Effector memory CD4-positive, alpha-beta T cell (primary cell): ENCODE measurements around the gene PYDC1.
"Not testable (repeated sequence)": the region's sequence is repeated elsewhere in the genome, so short reads cannot be mapped to it uniquely, and the experiment has no call there.

ENCODE experiments used
- DNase-seq, 3 donors: peaks; one replicate each; pipeline ENCODE4 v3.0.0-alpha.2; 2020
- H3K27ac ChIP-seq: 2 replicates; pipeline ENCODE4 v1.7.0; 2013; ENCODE audit warnings: mild to moderate bottlenecking, low read length, moderate library complexity; ENCODE audit not compliant: insufficient read depth, poor library complexity, severe bottlenecking
- H3K27me3 ChIP-seq: replicated peaks from 2 replicates; pipeline ENCODE4 v1.7.0; 2013; ENCODE audit warnings: mild to moderate bottlenecking, low read length; ENCODE audit not compliant: insufficient read depth, control insufficient read depth, poor library complexity, severe bottlenecking
- H3K36me3 ChIP-seq: 2 replicates; pipeline ENCODE4 v1.7.0; 2013; ENCODE audit warnings: mild to moderate bottlenecking, low read length, moderate library complexity; ENCODE audit not compliant: control insufficient read depth, insufficient read depth
- H3K4me1 ChIP-seq: 2 replicates; pipeline ENCODE4 v1.7.0; 2013; ENCODE audit warnings: low read length, mild to moderate bottlenecking; ENCODE audit not compliant: control insufficient read depth, insufficient read depth, poor library complexity, severe bottlenecking
- H3K4me3 ChIP-seq: 2 replicates; pipeline ENCODE4 v1.7.0; 2013; ENCODE audit warnings: low read length, low read depth, mild to moderate bottlenecking; ENCODE audit not compliant: insufficient read depth, poor library complexity, severe bottlenecking
- H3K9me3 ChIP-seq: 2 replicates; pipeline ENCODE4 v1.7.0; 2013; ENCODE audit warnings: mild to moderate bottlenecking, low read length, moderate library complexity; ENCODE audit not compliant: control insufficient read depth

PYDC1 gene

GRCh38 chr16:31195861-31196260, 21.1 kb downstream of the PYDC1 start:
- not testable (repeated sequence) for H3K9me3 ChIP-seq, H3K27me3 ChIP-seq, H3K4me3 ChIP-seq, H3K27ac ChIP-seq, DNase-seq
- peaks cover 16% of the 10 kb centered on the region for H3K4me1 ChIP-seq
- peaks cover 49% of the 10 kb centered on the region for H3K36me3 ChIP-seq

GRCh38 chr16:31194898-31195297, 22.0 kb downstream of the PYDC1 start:
- Histone ChIP-seq H3K27ac (no peak overlapping the region), H3K27me3 (no peaks in the 10 kb centered on the region), H3K4me1 (peaks cover 6% of the 10 kb centered on the region), H3K9me3 (no peaks in the 10 kb centered on the region), H3K36me3 (peaks cover 59% of the 10 kb centered on the region), H3K4me3 (no peak overlapping the region)
- no peak for DNase-seq

GRCh38 chr16:31193874-31194273, 23.1 kb downstream of the PYDC1 start:
- Histone ChIP-seq H3K36me3 (peaks cover 69% of the 10 kb centered on the region), H3K4me1 (no peaks in the 10 kb centered on the region), H3K9me3 (no peaks in the 10 kb centered on the region), H3K4me3 (no peak overlapping the region), H3K27ac (no peak overlapping the region), H3K27me3 (no peaks in the 10 kb centered on the region)
- DNase-seq = no peak

GRCh38 chr16:31192856-31193642, 23.9 kb downstream of the PYDC1 start:
- Histone ChIP-seq H3K27me3 (no peaks in the 10 kb centered on the region), H3K36me3 (peaks cover 77% of the 10 kb centered on the region), H3K9me3 (no peaks in the 10 kb centered on the region), H3K4me1 (no peaks in the 10 kb centered on the region), H3K27ac (no peak overlapping the region), H3K4me3 (no peak overlapping the region)
- no peak for DNase-seq

- DNase-seq = no peak
- H3K36me3 ChIP-seq = peaks cover 89% of the 10 kb centered on the region
These were observed 25.1 kb downstream of the PYDC1 start for GRCh38 chr16:31191697-31192428.

GRCh38 chr16:31190818-31191444, 26.0 kb downstream of the PYDC1 start:
- Histone ChIP-seq H3K4me3 (no peak overlapping the region), H3K27me3 (no peaks in the 10 kb centered on the region), H3K9me3 (no peaks in the 10 kb centered on the region), H3K36me3 (peaks cover 94% of the 10 kb centered on the region), H3K4me1 (no peaks in the 10 kb centered on the region), H3K27ac (no peak overlapping the region)
- no peak for DNase-seq

More at GRCh38 chr16:31191697-31192428, 25.1 kb downstream of the PYDC1 start:
- no peak overlapping the region for H3K27ac ChIP-seq
- no peaks in the 10 kb centered on the region for H3K4me1 ChIP-seq
- no peak overlapping the region for H3K4me3 ChIP-seq
- H3K9me3 ChIP-seq = no peaks in the 10 kb centered on the region
- no peaks in the 10 kb centered on the region for H3K27me3 ChIP-seq

- Histone ChIP-seq H3K36me3 (peaks cover 96% of the 10 kb centered on the region), H3K27ac (no peak overlapping the region), H3K4me3 (no peak overlapping the region), H3K27me3 (no peaks in the 10 kb centered on the region), H3K4me1 (no peaks in the 10 kb centered on the region), H3K9me3 (no peaks in the 10 kb centered on the region)
- no peak for DNase-seq
These were observed 26.9 kb downstream of the PYDC1 start for GRCh38 chr16:31190061-31190460.

GRCh38 chr16:31189412-31189778, 27.5 kb downstream of the PYDC1 start:
- H3K9me3 ChIP-seq = no peaks in the 10 kb centered on the region
- no peak for DNase-seq
- H3K27ac ChIP-seq = no peak overlapping the region
- no peaks in the 10 kb centered on the region for H3K4me1 ChIP-seq
- H3K36me3 ChIP-seq = peaks cover 95% of the 10 kb centered on the region
- H3K27me3 ChIP-seq = no peaks in the 10 kb centered on the region
- H3K4me3 ChIP-seq = no peak overlapping the region

GRCh38 chr16:31188450-31189411, 28.2 kb downstream of the PYDC1 start:
- peaks cover 96% of the 10 kb centered on the region for H3K36me3 ChIP-seq
- DNase-seq = no peak
- no peaks in the 10 kb centered on the region for H3K27me3 ChIP-seq
- H3K9me3 ChIP-seq = no peaks in the 10 kb centered on the region
- H3K4me1 ChIP-seq = peaks cover 5% of the 10 kb centered on the region
- no peak overlapping the region for H3K4me3 ChIP-seq
- H3K27ac ChIP-seq = no peak overlapping the region
